GM12878 (cell line): ENCODE results near the gene PLBD1. TPM values are rescaled to one million over a fixed set of nuclear protein-coding genes. Genes with fewer than 3 reads are reported as not detected.

Experiments
- ATAC-seq: fragments of 200-7000 bp; cut with Tn5 transposase; 3 replicates; pipeline ENCODE4 v1.9.1; 2020; ENCODE audit warnings: mild to moderate bottlenecking, moderate library complexity
- BruUV-seq: library from RNA; stranded (reverse); fragments of 400-500 nt; replicated peaks from 2 replicates; lab custom pipeline; 2021; lab: Mats Ljungman, UMichigan
- CTCF ChIA-PET: fragments of 300-600 bp; sonication (Branson Sonifier 250); formaldehyde crosslinking; extraction: SDS; loops from one replicate; lab custom pipeline; 2021; ENCODE audit warnings: inconsistent platforms; lab: Yijun Ruan, JAX
- POLR2A ChIA-PET: fragments of 350-600 bp; formaldehyde crosslinking; extraction: SDS; loops from one replicate; lab custom pipeline; 2021; ENCODE audit warnings: inconsistent platforms; lab: Charles Lee
- RAD21 ChIA-PET: fragments of 300-600 bp; sonication (Branson Sonifier 250); formaldehyde crosslinking; loops from one replicate; lab custom pipeline; 2023; ENCODE audit warnings: antibody characterized with exemption; ENCODE audit not compliant: unreplicated experiment; lab: Charles Lee
- SMC1A ChIA-PET: fragments of 300-600 bp; sonication (Branson Sonifier 250); formaldehyde crosslinking; loops from one replicate; lab custom pipeline; 2023; ENCODE audit not compliant: unreplicated experiment, uncharacterized antibody; lab: Charles Lee
- DNase-seq: peaks from one replicate; pipeline ENCODE4 v3.0.0-alpha.2; 2011; ENCODE audit warnings: low read depth, low spot score
- FAIRE-seq: peaks from 3 replicates; lab custom pipeline; 2011; peaks lifted over from hg19 to GRCh38; lab: Jason Lieb, UNC
- H2AFZ ChIP-seq: 2 replicates; pipeline ENCODE4 v1.6.0; 2011; ENCODE audit warnings: low read depth, low read length, control low read depth; ENCODE audit not compliant: control insufficient read depth
- H3K27ac ChIP-seq: 2 replicates; pipeline ENCODE4 v1.5.1; 2011; ENCODE audit warnings: control low read depth; ENCODE audit not compliant: control insufficient read depth, insufficient read depth
- H3K27me3 ChIP-seq, 2 experiments: replicated peaks in 1 of 2; 2 replicates each; pipeline versions ENCODE4 v1.6.0 to v1.6.1; 2011; ENCODE audit warnings: low read length in 1 of 2; ENCODE audit not compliant: control insufficient read depth in 2 of 2, insufficient read depth in 2 of 2
- H3K36me3 ChIP-seq, 2 experiments: 2 replicates each; pipeline ENCODE4 v1.5.1; 2011; ENCODE audit warnings: low read length in 1 of 2; ENCODE audit not compliant: control insufficient read depth in 2 of 2, insufficient read depth in 2 of 2
- H3K4me1 ChIP-seq: 2 replicates; pipeline ENCODE4 v1.6.1; 2011; ENCODE audit warnings: mild to moderate bottlenecking, low read length, moderate library complexity, mixed read lengths; ENCODE audit not compliant: control insufficient read depth, insufficient read depth
- H3K4me2 ChIP-seq: 2 replicates; pipeline ENCODE4 v1.6.0; 2011; ENCODE audit warnings: control low read depth; ENCODE audit not compliant: control insufficient read depth, insufficient read depth
- H3K4me3 ChIP-seq: fragments of 200-600 bp; sonication (generic); 2 replicates; pipeline ENCODE4 v1.5.1; 2016
- H3K79me2 ChIP-seq: 2 replicates; pipeline ENCODE4 v1.6.0; 2011; ENCODE audit warnings: low read length; ENCODE audit not compliant: control insufficient read depth, insufficient read depth
- H3K9ac ChIP-seq: 2 replicates; pipeline ENCODE4 v1.8.0; 2011; ENCODE audit warnings: low read length, control low read depth, mixed read lengths; ENCODE audit not compliant: control insufficient read depth, insufficient read depth
- H3K9me3 ChIP-seq: replicated peaks from 3 replicates; pipeline ENCODE4 v1.5.1; 2011; ENCODE audit warnings: mild to moderate bottlenecking, low read length; ENCODE audit not compliant: control insufficient read depth, insufficient read depth
- H4K20me1 ChIP-seq: 2 replicates; pipeline ENCODE4 v1.6.0; 2011; ENCODE audit not compliant: control insufficient read depth, insufficient read depth
- EZH2 ChIP-seq: IDR thresholded peaks from 2 replicates; pipeline ENCODE4 v1.6.1; 2012; ENCODE audit warnings: low read depth, mild to moderate bottlenecking, control low read depth, inconsistent platforms, low read length, borderline replicate concordance; ENCODE audit not compliant: control insufficient read depth
- MEF2B ChIP-seq: fragments of 450-650 bp; IDR thresholded peaks from 2 replicates; pipeline ENCODE4 v1.6.1; 2018; ENCODE audit warnings: mild to moderate bottlenecking, moderate library complexity; ENCODE audit not compliant: partially characterized antibody, poor library complexity, severe bottlenecking
- RAD51 ChIP-seq: fragments of 450-650 bp; IDR thresholded peaks from 2 replicates; pipeline ENCODE4 v1.6.1; 2016; ENCODE audit warnings: moderate library complexity, mild to moderate bottlenecking, inconsistent platforms
- SPI1 ChIP-seq: IDR thresholded peaks from 2 replicates; pipeline ENCODE4 v1.6.1; 2011; ENCODE audit warnings: low read depth, mild to moderate bottlenecking, low read length, moderate library complexity, borderline replicate concordance; ENCODE audit not compliant: insufficient read depth
- STAT3 ChIP-seq: IDR thresholded peaks from 2 replicates; pipeline ENCODE4 v1.6.1; 2011; ENCODE audit warnings: low read depth, low read length, improper control_type of control experiment
- SUZ12 ChIP-seq: fragments of 200-600 bp; sonication (generic); IDR thresholded peaks from one replicate; pipeline ENCODE4 v1.6.1; 2018; ENCODE audit warnings: antibody characterized with exemption, mild to moderate bottlenecking; ENCODE audit not compliant: unreplicated experiment
- WGBS: methylation state at CpG from one replicate; pipeline ENCODE4 v1.1.6; 2016; ENCODE audit warnings: low lambda C conversion rate; ENCODE audit not compliant: insufficient replicate concordance, insufficient coverage; ENCODE audit errors: missing lambda C conversion rate; 5-methylcytosine and 5-hydroxymethylcytosine counted together
- in situ Hi-C: fragments of 300-500 bp; cut with MboI; formaldehyde crosslinking; loops from 9 replicates; pipeline ENCODE4 v1.14.3; 2018; ENCODE audit warnings: mixed read lengths
- intact Hi-C: fragments of 100-400 bp; cut with micrococcal nuclease; formaldehyde crosslinking; loops from one replicate; pipeline ENCODE4 v1.14.2; 2022; ENCODE audit not compliant: unreplicated experiment
- polyA plus RNA-seq, 11 experiments: library from polyadenylated mRNA; depleted of rRNA in 4 of 11; unstranded in 6 of 11; stranded (reverse) in 5 of 11; fragments of >200 nt; fragmentation: Nextera tagmentation in 4 of 11; fragmentation: Illumina TruSeq in 1 of 11; extraction: Ambion mirVana in 4 of 11; extraction: Trizol in 1 of 11; gene quantifications; 1 replicate in 1 of 11; 2 replicates in 10 of 11; pipeline versions ENCODE4 v1.2.1 to v1.2.3, GENCODE V29; 2011 to 2016; ENCODE audit warnings: inconsistent platforms in 2 of 11, missing spikeins in 2 of 11, low read depth in 1 of 11
- total RNA-seq, 4 experiments: library from RNA; depleted of rRNA in 3 of 4; stranded (reverse); fragments of >200 nt in 3 of 4; fragmentation: Illumina TruSeq in 1 of 4; extraction: Trizol in 1 of 4; gene quantifications; 2 replicates each; pipeline versions ENCODE4 v1.2.1 to v1.2.3, GENCODE V29; 2013 to 2021
- TF ChIP-seq, protein P1 (sequence below): IDR thresholded peaks from 2 replicates; pipeline ENCODE4 v1.6.1; 2012; ENCODE audit warnings: improper control_type of control experiment, low read depth, low read length; ENCODE audit not compliant: insufficient replicate concordance

PLBD1 gene
- total and polyA plus RNA-seq, 10 of the 15 experiments (the other 5 are each of a cell fraction or from before 2014, with no cell fraction given), result 0.19 to 0.54 (median 0.27) TPM; not detected in 1

GRCh38 chr12:14560904-14561574 lies 6.6 kb downstream of the PLBD1 start (continued):
- no peak for TF ChIP-seq STAT3
- no peak for TF ChIP-seq SUZ12

DNA sequence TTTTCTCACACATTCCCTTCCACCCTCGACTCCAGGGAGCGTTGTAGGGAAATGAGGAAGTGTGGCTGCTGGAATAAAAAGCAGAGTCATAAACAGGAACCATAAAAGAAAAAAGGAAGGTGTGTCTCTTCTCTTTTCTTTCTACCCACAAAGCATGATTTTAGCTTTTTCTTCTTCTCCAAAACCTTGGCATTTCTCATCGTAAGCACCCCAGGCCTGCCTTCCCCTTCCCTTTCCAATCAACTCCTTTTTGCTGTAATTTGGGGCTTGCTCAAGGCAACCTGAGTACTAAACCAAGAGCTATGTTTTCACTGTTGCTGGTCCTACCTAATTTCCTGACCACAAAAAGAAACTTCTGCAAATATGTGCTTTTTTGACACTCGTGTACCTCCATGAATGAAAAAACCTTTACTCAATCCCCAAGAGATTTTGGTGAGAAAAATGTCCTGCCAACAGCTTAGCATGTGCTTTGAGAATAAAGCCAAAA lies 9.2 kb downstream of the PLBD1 start:
- WGBS, result 15% methylated on average over 4 of the region's 4 CpGs
- no peaks in the 10 kb centered on the region for H3K36me3 ChIP-seq
- FAIRE-seq (no peak), DNase-seq (no peak)
- SMC1A ChIA-PET, result no interaction called here
- H3K9ac ChIP-seq, result no peak overlapping the region
- BruUV-seq, result no TSS peak
- POLR2A ChIA-PET, result no interaction called here
- no peaks in the 10 kb centered on the region; the same call in 2 of the 3 replicates for H3K9me3 ChIP-seq
- no peaks in the 10 kb centered on the region for H4K20me1 ChIP-seq
- in situ Hi-C loops (no loop called here), intact Hi-C loops (no loop called here)
- H2AFZ ChIP-seq, result peak overlapping the region; percentile 41
- TF ChIP-seq RAD51, result no peak
- TF ChIP-seq MEF2B, result peak; percentile 64
- TF ChIP-seq, protein P1, sequence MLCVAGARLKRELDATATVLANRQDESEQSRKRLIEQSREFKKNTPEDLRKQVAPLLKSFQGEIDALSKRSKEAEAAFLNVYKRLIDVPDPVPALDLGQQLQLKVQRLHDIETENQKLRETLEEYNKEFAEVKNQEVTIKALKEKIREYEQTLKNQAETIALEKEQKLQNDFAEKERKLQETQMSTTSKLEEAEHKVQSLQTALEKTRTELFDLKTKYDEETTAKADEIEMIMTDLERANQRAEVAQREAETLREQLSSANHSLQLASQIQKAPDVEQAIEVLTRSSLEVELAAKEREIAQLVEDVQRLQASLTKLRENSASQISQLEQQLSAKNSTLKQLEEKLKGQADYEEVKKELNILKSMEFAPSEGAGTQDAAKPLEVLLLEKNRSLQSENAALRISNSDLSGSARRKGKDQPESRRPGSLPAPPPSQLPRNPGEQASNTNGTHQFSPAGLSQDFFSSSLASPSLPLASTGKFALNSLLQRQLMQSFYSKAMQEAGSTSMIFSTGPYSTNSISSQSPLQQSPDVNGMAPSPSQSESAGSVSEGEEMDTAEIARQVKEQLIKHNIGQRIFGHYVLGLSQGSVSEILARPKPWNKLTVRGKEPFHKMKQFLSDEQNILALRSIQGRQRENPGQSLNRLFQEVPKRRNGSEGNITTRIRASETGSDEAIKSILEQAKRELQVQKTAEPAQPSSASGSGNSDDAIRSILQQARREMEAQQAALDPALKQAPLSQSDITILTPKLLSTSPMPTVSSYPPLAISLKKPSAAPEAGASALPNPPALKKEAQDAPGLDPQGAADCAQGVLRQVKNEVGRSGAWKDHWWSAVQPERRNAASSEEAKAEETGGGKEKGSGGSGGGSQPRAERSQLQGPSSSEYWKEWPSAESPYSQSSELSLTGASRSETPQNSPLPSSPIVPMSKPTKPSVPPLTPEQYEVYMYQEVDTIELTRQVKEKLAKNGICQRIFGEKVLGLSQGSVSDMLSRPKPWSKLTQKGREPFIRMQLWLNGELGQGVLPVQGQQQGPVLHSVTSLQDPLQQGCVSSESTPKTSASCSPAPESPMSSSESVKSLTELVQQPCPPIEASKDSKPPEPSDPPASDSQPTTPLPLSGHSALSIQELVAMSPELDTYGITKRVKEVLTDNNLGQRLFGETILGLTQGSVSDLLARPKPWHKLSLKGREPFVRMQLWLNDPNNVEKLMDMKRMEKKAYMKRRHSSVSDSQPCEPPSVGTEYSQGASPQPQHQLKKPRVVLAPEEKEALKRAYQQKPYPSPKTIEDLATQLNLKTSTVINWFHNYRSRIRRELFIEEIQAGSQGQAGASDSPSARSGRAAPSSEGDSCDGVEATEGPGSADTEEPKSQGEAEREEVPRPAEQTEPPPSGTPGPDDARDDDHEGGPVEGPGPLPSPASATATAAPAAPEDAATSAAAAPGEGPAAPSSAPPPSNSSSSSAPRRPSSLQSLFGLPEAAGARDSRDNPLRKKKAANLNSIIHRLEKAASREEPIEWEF, result no peak
- TF ChIP-seq EZH2, result no peak
- TF ChIP-seq SPI1, result peak; percentile 52; the same call in 1 of the 2 replicates
- TF ChIP-seq, all 136 proteins: peak for 2
- no peak overlapping the region for H3K4me2 ChIP-seq
- H3K4me3 ChIP-seq, result no peak overlapping the region
- no peaks in the 10 kb centered on the region for H3K4me1 ChIP-seq
- no peak overlapping the region for H3K27ac ChIP-seq
- ChIA-PET RAD21 (interaction anchor here (1.2 kb wide), 1 partner anchor 106 kb away, joined by 3 read pairs; no protein-coding TSS in a partner anchor), CTCF (interaction anchor here (1.4 to 1.6 kb wide), 3 partner anchors 14 to 373 kb away, joined by 4 to 6 read pairs (median 5); no protein-coding TSS in a partner anchor)
- H3K27me3 ChIP-seq, result no peaks in the 10 kb centered on the region
- no peak for ATAC-seq
- no peaks in the 10 kb centered on the region for H3K79me2 ChIP-seq
